Stimulated activated effector memory CD8-positive, alpha-beta T cell treated with anti-CD3 and anti-CD28 coated beads, Interleukin-12 subunit alpha, Interleukin-12 subunit beta, amount 100 ng/mL, for 72 hours (primary cell): Measurements from ENCODE around the gene DYDC1.
A peak's percentile ranks its signal among the peaks of the same experiment; 100 is the strongest.

Source experiments
- ATAC-seq: fragments of 150-1000 bp; cut with Tn5 transposase; 2 replicates; pipeline ENCODE4 v1.10.0; 2021
- DNase-seq, 2 donors: peaks; one replicate each; pipeline ENCODE4 v3.0.0; 2021 to 2022; ENCODE audit warnings: low spot score in 2 of 2
- H3K27ac Mint-ChIP-seq: one replicate; pipeline ENCODE4 v1.8.0; 2022; ENCODE audit warnings: mild to moderate bottlenecking, mixed read lengths
- H3K36me3 Mint-ChIP-seq: one replicate; pipeline ENCODE4 v1.8.0; 2022; ENCODE audit warnings: mild to moderate bottlenecking, mixed read lengths
- H3K4me1 Mint-ChIP-seq: one replicate; pipeline ENCODE4 v1.8.0; 2022; ENCODE audit warnings: mixed read lengths
- H3K4me3 Mint-ChIP-seq: one replicate; pipeline ENCODE4 v1.8.0; 2022; ENCODE audit warnings: mild to moderate bottlenecking, mixed read lengths
- H3K9me3 Mint-ChIP-seq: one replicate; pipeline ENCODE4 v1.8.0; 2022; ENCODE audit warnings: mixed read lengths

DYDC1 gene

GRCh38 chr10:80356563-80356988, at the start of gene DYDC1, which contains the start of gene DYDC2:
Gene DYDC1, minus strand, starts transcription at chr10:80356755. Its CDS starts 4,154 bp downstream, at chr10:80352601.
Gene DYDC2, plus strand, starts transcription at chr10:80356781. Its CDS starts 5,663 bp downstream, at chr10:80362444.
- H3K9me3 Mint-ChIP-seq: no peaks in the 10 kb centered on the region
- peaks cover 6% of the 10 kb centered on the region for H3K4me1 Mint-ChIP-seq
- H3K36me3 Mint-ChIP-seq: no peaks in the 10 kb centered on the region
- ATAC-seq (peak; percentile 73), DNase-seq (no peak)
- H3K4me3 Mint-ChIP-seq: peak within 1 kb of the TSS; percentile 61
- no peak within 1 kb of the TSS for H3K27ac Mint-ChIP-seq

DNA sequence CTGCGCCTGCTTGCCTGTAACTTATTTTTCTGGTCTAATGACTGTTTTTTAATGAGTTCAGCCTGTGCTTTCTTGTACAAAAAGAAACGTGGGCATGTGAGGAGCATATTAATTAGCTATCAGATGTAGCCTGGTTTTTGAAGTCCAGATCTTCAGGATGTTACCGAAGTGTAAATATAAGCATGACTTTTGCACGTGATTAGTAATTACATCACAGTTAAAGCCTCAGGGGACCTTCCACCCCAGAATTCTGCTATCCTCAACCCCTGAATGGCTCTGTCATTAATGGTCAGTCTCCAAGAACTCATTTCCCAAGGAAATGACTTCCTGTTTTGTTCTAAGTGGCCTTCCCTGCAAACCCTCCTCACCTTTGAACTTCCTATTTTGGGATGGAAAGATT, 49.6 kb upstream of the DYDC1 start:
- no peak for DNase-seq
- no peaks in the 10 kb centered on the region for H3K9me3 Mint-ChIP-seq
- H3K4me3 Mint-ChIP-seq: no peak overlapping the region
- peaks cover 7% of the 10 kb centered on the region for H3K36me3 Mint-ChIP-seq
- ATAC-seq: no peak
- H3K4me1 Mint-ChIP-seq: peaks cover 15% of the 10 kb centered on the region
- no peak overlapping the region for H3K27ac Mint-ChIP-seq

DNA sequence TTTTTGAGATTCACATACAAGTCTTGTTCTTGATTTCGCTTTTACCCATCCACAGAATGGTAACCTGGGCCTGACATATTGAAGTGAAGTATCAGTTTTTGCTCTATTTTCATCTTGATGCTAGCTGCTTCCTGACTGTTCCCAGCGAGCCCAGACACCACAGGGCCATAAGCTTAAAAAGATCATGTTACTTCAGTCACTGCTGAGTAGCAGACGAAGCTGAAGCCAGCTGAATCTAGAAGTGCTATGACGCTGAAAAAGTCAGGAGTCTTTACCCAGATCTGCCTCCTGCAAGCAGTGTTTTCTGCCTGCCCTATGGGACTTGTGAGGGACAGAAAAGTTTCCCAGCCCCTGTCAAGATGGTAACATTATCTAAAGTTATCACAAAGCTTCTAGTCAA, 49.1 kb upstream of the DYDC1 start:
- H3K4me3 Mint-ChIP-seq: no peak overlapping the region
- H3K4me1 Mint-ChIP-seq: peaks cover 15% of the 10 kb centered on the region
- ATAC-seq (no peak), DNase-seq (no peak)
- H3K9me3 Mint-ChIP-seq: no peaks in the 10 kb centered on the region
- peaks cover 7% of the 10 kb centered on the region for H3K36me3 Mint-ChIP-seq
- no peak overlapping the region for H3K27ac Mint-ChIP-seq

GRCh38 chr10:80405035-80405434, 48.5 kb upstream of the DYDC1 start:
- no peak overlapping the region for H3K4me3 Mint-ChIP-seq
- H3K9me3 Mint-ChIP-seq: no peaks in the 10 kb centered on the region
- H3K4me1 Mint-ChIP-seq: peaks cover 15% of the 10 kb centered on the region
- DNase-seq: no peak
- no peak for ATAC-seq
- no peak overlapping the region for H3K27ac Mint-ChIP-seq
- H3K36me3 Mint-ChIP-seq: peaks cover 7% of the 10 kb centered on the region

GRCh38 chr10:80400136-80400804, 43.7 kb upstream of the DYDC1 start:
- DNase-seq (no peak), ATAC-seq (no peak)
- Mint-ChIP-seq H3K9me3 (no peaks in the 10 kb centered on the region), H3K4me1 (no peaks in the 10 kb centered on the region), H3K27ac (no peak overlapping the region), H3K36me3 (no peaks in the 10 kb centered on the region), H3K4me3 (no peak overlapping the region)

- no peak for ATAC-seq
- DNase-seq: no peak
- H3K36me3 Mint-ChIP-seq: no peaks in the 10 kb centered on the region
- no peaks in the 10 kb centered on the region for H3K4me1 Mint-ChIP-seq
- no peaks in the 10 kb centered on the region for H3K9me3 Mint-ChIP-seq
- H3K27ac Mint-ChIP-seq: no peak overlapping the region
- H3K4me3 Mint-ChIP-seq: no peak overlapping the region
These were observed 40.5 kb upstream of the DYDC1 start for GRCh38 chr10:80397014-80397413.

GRCh38 chr10:80394358-80394916, 37.9 kb upstream of the DYDC1 start:
- ATAC-seq (no peak), DNase-seq (no peak)
- Mint-ChIP-seq H3K27ac (no peak overlapping the region), H3K4me1 (no peaks in the 10 kb centered on the region), H3K4me3 (no peak overlapping the region), H3K9me3 (no peaks in the 10 kb centered on the region), H3K36me3 (no peaks in the 10 kb centered on the region)

- no peak overlapping the region for H3K27ac Mint-ChIP-seq
- H3K4me3 Mint-ChIP-seq: no peak overlapping the region
- no peak for DNase-seq
- H3K36me3 Mint-ChIP-seq: no peaks in the 10 kb centered on the region
- H3K9me3 Mint-ChIP-seq: no peaks in the 10 kb centered on the region
- H3K4me1 Mint-ChIP-seq: no peaks in the 10 kb centered on the region
- ATAC-seq: no peak
These were observed 35.7 kb upstream of the DYDC1 start for GRCh38 chr10:80392250-80392649.

DNA sequence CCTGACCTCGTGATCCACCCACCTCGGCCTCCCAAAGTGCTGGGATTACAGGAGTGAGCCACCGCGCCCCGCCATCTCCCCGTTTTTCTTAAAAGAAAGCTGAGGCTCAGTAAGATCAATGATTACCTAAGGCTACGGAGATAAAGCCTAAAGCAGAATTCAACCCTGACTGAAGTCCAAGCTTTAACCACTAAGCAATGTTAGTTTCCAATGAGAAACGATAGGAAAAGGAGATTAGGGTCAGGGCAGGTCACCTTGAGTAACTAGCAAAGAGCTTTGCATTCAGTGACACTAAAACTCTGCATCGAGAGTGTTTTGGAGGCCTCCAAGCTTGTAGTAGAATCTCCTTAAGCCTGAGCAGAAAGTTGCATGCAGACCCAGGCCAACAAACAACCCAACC, 34.2 kb upstream of the DYDC1 start:
- no peak for DNase-seq
- Mint-ChIP-seq H3K27ac (no peak overlapping the region), H3K4me1 (no peaks in the 10 kb centered on the region), H3K4me3 (no peak overlapping the region), H3K36me3 (no peaks in the 10 kb centered on the region), H3K9me3 (no peaks in the 10 kb centered on the region)
- ATAC-seq: no peak

DNA sequence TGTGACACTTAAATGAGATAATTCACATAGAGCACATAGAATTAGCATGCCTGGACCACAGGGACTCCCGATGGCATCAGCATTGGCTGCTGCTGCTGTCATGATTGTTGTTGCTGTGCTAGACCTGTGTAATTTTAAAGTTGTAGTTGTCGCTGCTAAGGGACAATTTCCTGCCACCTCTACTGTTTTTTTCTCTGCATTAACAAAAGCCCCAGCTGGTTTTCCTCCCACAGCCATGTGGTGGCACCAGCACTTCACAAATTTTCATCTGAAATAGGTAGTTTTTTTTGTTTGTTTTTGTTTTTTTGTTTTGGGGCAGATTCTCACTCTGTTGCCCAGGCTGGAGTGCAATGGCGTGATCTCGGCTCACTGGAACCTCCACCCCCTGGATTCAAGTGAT, 26.4 kb upstream of the DYDC1 start:
- H3K4me3 Mint-ChIP-seq: no peak overlapping the region
- ATAC-seq (peak; percentile 49), DNase-seq (no peak)
- no peaks in the 10 kb centered on the region for H3K36me3 Mint-ChIP-seq
- H3K9me3 Mint-ChIP-seq: no peaks in the 10 kb centered on the region
- no peak overlapping the region for H3K27ac Mint-ChIP-seq
- H3K4me1 Mint-ChIP-seq: peaks cover 12% of the 10 kb centered on the region

DNA sequence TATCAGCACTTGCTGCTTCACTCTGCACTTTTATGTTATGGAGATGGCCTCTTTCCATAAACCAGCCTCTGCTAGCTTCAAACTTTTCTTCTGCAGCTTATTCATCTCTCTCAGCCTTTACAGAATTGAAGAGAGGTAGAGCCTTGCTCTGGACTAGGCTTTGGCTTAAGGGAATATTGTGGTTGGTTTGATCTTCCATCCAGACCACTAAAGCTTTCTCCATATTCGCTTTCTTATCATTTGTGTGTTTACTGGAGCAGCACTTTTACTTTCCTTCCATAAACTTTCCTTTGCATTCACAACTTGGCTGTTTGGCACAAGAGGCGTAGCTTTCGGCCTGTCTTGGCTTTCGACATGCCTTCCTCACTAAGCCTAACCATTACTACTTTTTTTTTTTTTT, 23.6 kb upstream of the DYDC1 start:
- ATAC-seq: no peak
- H3K27ac Mint-ChIP-seq: no peak overlapping the region
- DNase-seq: no peak
- H3K9me3 Mint-ChIP-seq: no peaks in the 10 kb centered on the region
- H3K4me3 Mint-ChIP-seq: no peak overlapping the region
- peaks cover 12% of the 10 kb centered on the region for H3K4me1 Mint-ChIP-seq
- no peaks in the 10 kb centered on the region for H3K36me3 Mint-ChIP-seq

- no peaks in the 10 kb centered on the region for H3K36me3 Mint-ChIP-seq
- no peak overlapping the region for H3K4me3 Mint-ChIP-seq
- H3K27ac Mint-ChIP-seq: no peak overlapping the region
- DNase-seq (no peak), ATAC-seq (no peak)
- H3K4me1 Mint-ChIP-seq: peaks cover 12% of the 10 kb centered on the region
- no peaks in the 10 kb centered on the region for H3K9me3 Mint-ChIP-seq
These were observed 23.1 kb upstream of the DYDC1 start for GRCh38 chr10:80379701-80380100.

- H3K4me3 Mint-ChIP-seq: no peak overlapping the region
These were observed 16.9 kb upstream of the DYDC1 start for GRCh38 chr10:80373502-80373901.

DNA sequence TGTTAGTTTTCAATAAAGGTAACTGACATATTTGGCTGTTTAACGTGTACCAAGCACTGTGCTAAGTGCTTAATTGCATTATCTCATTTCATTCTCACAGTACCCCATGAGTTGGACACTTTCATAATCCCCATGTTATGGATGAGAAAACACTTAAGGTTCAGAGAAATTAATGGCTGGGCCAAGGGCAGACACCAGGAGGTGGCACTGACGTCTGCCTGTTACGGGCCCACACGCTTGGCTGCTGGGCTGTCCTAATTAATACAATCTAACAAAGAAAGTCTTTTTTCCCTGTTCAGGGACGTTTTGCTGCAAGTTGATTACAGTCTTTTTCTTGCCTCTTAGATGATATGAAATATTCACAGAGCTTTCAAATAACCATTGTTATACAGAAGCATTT, 16.1 kb upstream of the DYDC1 start:
- Mint-ChIP-seq H3K4me1 (no peaks in the 10 kb centered on the region), H3K36me3 (no peaks in the 10 kb centered on the region), H3K4me3 (no peak overlapping the region), H3K27ac (no peak overlapping the region), H3K9me3 (peaks cover 4% of the 10 kb centered on the region)
- no peak for ATAC-seq
- no peak for DNase-seq

More at GRCh38 chr10:80373502-80373901, 16.9 kb upstream of the DYDC1 start:
- Mint-ChIP-seq H3K27ac (no peak overlapping the region), H3K36me3 (no peaks in the 10 kb centered on the region), H3K4me1 (peaks cover 4% of the 10 kb centered on the region), H3K9me3 (no peaks in the 10 kb centered on the region)
- no peak for DNase-seq
- ATAC-seq: no peak

DNA sequence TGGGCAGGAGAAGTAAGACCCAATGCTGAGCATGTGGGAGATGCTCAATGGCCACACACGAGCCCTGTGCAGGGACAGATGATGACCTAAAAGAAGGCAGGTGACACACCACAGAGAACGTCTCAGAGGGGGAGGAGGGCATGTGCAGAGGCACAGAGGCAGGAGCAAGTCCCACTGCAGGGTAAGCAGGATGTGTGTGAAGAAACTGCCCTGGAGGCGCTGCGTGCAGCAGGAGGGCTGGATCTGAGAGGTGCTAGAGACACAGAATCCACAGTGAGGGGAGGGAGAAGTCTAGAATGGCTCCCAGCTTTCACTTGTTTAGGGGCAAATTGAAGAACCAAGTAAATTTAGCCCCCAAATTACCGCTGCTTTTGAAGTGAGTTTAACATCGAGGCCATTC, 14.9 kb upstream of the DYDC1 start:
- DNase-seq: no peak
- no peaks in the 10 kb centered on the region for H3K4me1 Mint-ChIP-seq
- peaks cover 10% of the 10 kb centered on the region for H3K9me3 Mint-ChIP-seq
- no peaks in the 10 kb centered on the region for H3K36me3 Mint-ChIP-seq
- no peak overlapping the region for H3K27ac Mint-ChIP-seq
- peak; percentile 19 for ATAC-seq
- H3K4me3 Mint-ChIP-seq: no peak overlapping the region

DNA sequence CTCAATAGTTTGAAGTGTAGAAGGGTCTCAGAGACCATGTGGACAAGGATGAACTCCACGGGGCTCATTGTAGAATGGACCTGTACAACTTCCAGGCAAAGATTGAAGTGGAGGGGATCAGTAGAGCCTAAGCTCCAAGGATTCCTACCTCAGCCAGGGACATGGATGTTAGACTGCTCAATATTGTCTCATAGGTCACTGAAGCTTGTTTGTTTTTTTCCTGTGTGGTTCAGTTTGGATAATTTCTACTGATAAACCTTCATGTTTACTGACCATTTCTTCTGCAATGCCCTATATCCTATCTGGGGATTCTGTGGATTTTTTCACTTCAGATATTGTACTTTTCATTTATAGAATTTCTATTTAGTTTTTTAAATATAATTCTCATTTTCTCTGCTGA, 9.0 kb upstream of the DYDC1 start:
- Mint-ChIP-seq H3K4me1 (no peaks in the 10 kb centered on the region), H3K4me3 (no peak overlapping the region), H3K36me3 (no peaks in the 10 kb centered on the region), H3K9me3 (peaks cover 10% of the 10 kb centered on the region), H3K27ac (no peak overlapping the region)
- ATAC-seq: no peak
- DNase-seq: no peak
